H9 (cell line): Measurements from ENCODE around the gene GPM6B. TPM values are rescaled to one million over a fixed set of nuclear protein-coding genes. Genes with fewer than 3 reads are reported as not detected.

Source experiments
- DNase-seq: peaks from one replicate; pipeline ENCODE4 v3.0.0-alpha.2; 2017
- H2AFZ ChIP-seq: one replicate; pipeline ENCODE4 v1.6.1; 2013; ENCODE audit warnings: mild to moderate bottlenecking, low read length, control low read depth, moderate library complexity
- H2AK5ac ChIP-seq: 2 replicates; pipeline ENCODE4 v1.6.1; 2013; ENCODE audit warnings: low read length, control low read depth, mixed read lengths; ENCODE audit not compliant: insufficient read length
- H2BK120ac ChIP-seq: one replicate; pipeline ENCODE4 v1.6.1; 2013; ENCODE audit warnings: low read depth, mild to moderate bottlenecking, low read length, control low read depth, inconsistent platforms; ENCODE audit not compliant: poor library complexity, severe bottlenecking
- H2BK12ac ChIP-seq: 2 replicates; pipeline ENCODE4 v1.6.1; 2013; ENCODE audit warnings: low read length, control low read depth, mixed read lengths, low read depth; ENCODE audit not compliant: insufficient read length
- H2BK15ac ChIP-seq: 2 replicates; pipeline ENCODE4 v1.6.1; 2013; ENCODE audit warnings: low read depth, low read length, control low read depth
- H2BK20ac ChIP-seq: one replicate; pipeline ENCODE4 v1.6.1; 2013; ENCODE audit warnings: low read depth, mild to moderate bottlenecking, low read length, control low read depth, inconsistent platforms; ENCODE audit not compliant: poor library complexity, severe bottlenecking
- H2BK5ac ChIP-seq: 2 replicates; pipeline ENCODE4 v1.6.1; 2013; ENCODE audit warnings: low read length, control low read depth, mixed read lengths; ENCODE audit not compliant: insufficient read length
- H3K14ac ChIP-seq: 2 replicates; pipeline ENCODE4 v1.6.1; 2013; ENCODE audit warnings: low read length, control low read depth; ENCODE audit not compliant: insufficient read depth
- H3K18ac ChIP-seq: 2 replicates; pipeline ENCODE4 v1.6.1; 2013; ENCODE audit warnings: low read depth, mild to moderate bottlenecking, mixed read lengths, low read length, control low read depth; ENCODE audit not compliant: insufficient read length
- H3K23ac ChIP-seq: 2 replicates; pipeline ENCODE4 v1.6.1; 2013; ENCODE audit warnings: low read length, control low read depth, mixed read lengths, low read depth; ENCODE audit not compliant: insufficient read length
- H3K23me2 ChIP-seq: 2 replicates; pipeline ENCODE4 v1.6.1; 2013; ENCODE audit warnings: low read depth, mild to moderate bottlenecking, mixed read lengths, low read length, control low read depth; ENCODE audit not compliant: insufficient read length, poor library complexity, severe bottlenecking
- H3K27ac ChIP-seq: 2 replicates; pipeline ENCODE4 v1.5.1; 2013; ENCODE audit warnings: low read length, control low read depth, mixed read lengths, low read depth; ENCODE audit not compliant: insufficient read length
- H3K27me3 ChIP-seq: 2 replicates; pipeline ENCODE4 v1.6.1; 2013; ENCODE audit warnings: low read length, control low read depth, inconsistent platforms; ENCODE audit not compliant: insufficient read depth
- H3K4ac ChIP-seq: 2 replicates; pipeline ENCODE4 v1.6.1; 2013; ENCODE audit warnings: low read depth, mild to moderate bottlenecking, control low read depth, inconsistent platforms, low read length, moderate library complexity
- H3K4me1 ChIP-seq: 2 replicates; pipeline ENCODE4 v1.6.1; 2013; ENCODE audit warnings: low read length, control low read depth, inconsistent platforms; ENCODE audit not compliant: insufficient read depth
- H3K4me2 ChIP-seq: 2 replicates; pipeline ENCODE4 v1.6.1; 2013; ENCODE audit warnings: low read length, control low read depth, mixed read lengths; ENCODE audit not compliant: insufficient read length, insufficient read depth
- H3K56ac ChIP-seq: 2 replicates; pipeline ENCODE4 v1.6.1; 2013; ENCODE audit warnings: low read depth, mild to moderate bottlenecking, mixed read lengths, low read length, control low read depth; ENCODE audit not compliant: insufficient read length
- H3K79me1 ChIP-seq: 2 replicates; pipeline ENCODE4 v1.6.1; 2013; ENCODE audit warnings: low read depth, mild to moderate bottlenecking, moderate library complexity, low read length, control low read depth, inconsistent platforms; ENCODE audit not compliant: insufficient read depth, poor library complexity, severe bottlenecking
- H3K79me2 ChIP-seq: 2 replicates; pipeline ENCODE4 v1.6.1; 2013; ENCODE audit warnings: low read length, control low read depth, inconsistent platforms; ENCODE audit not compliant: insufficient read depth
- H3K9ac ChIP-seq: 2 replicates; pipeline ENCODE4 v1.6.1; 2013; ENCODE audit warnings: low read length, control low read depth, mixed read lengths; ENCODE audit not compliant: insufficient read length; ENCODE audit errors: extremely low read depth
- H3K9me3 ChIP-seq: one replicate; pipeline ENCODE4 v1.6.1; 2013; ENCODE audit warnings: low read depth, low read length, inconsistent platforms; ENCODE audit not compliant: control insufficient read depth
- H3T11ph ChIP-seq: one replicate; pipeline ENCODE4 v1.6.1; 2013; ENCODE audit warnings: mild to moderate bottlenecking, low read length, control low read depth, inconsistent platforms
- H4K20me1 ChIP-seq: one replicate; pipeline ENCODE4 v1.6.1; 2013; ENCODE audit not compliant: control insufficient read depth, insufficient read length, insufficient read depth
- H4K5ac ChIP-seq: 2 replicates; pipeline ENCODE4 v1.6.1; 2013; ENCODE audit warnings: low read depth, mild to moderate bottlenecking, mixed read lengths, low read length, control low read depth; ENCODE audit not compliant: insufficient read length
- H4K8ac ChIP-seq: replicated peaks from 2 replicates; pipeline ENCODE4 v1.6.1; 2013; ENCODE audit warnings: low read length, control low read depth, mixed read lengths, low read depth; ENCODE audit not compliant: insufficient read length
- H4K91ac ChIP-seq: 2 replicates; pipeline ENCODE4 v1.6.1; 2013; ENCODE audit warnings: low read depth, mild to moderate bottlenecking, moderate library complexity, mixed read lengths, low read length, control low read depth; ENCODE audit not compliant: insufficient read length
- H3K27ac Mint-ChIP-seq, 3 experiments: 2 replicates in 2 of 3; 3 replicates in 1 of 3; pipeline ENCODE4 v1.8.0; 2020 to 2021; ENCODE audit warnings: mixed read lengths in 3 of 3, mild to moderate bottlenecking in 1 of 3, moderate library complexity in 1 of 3
- H3K27me3 Mint-ChIP-seq: 2 replicates; pipeline ENCODE4 v1.8.0; 2021; ENCODE audit warnings: low read depth, mild to moderate bottlenecking, moderate library complexity, mixed read lengths
- H3K36me3 Mint-ChIP-seq, 3 experiments: 2 replicates in 2 of 3; 3 replicates in 1 of 3; pipeline ENCODE4 v1.8.0; 2020 to 2021; ENCODE audit warnings: low read depth in 3 of 3, mixed read lengths in 3 of 3; ENCODE audit not compliant: insufficient read depth in 1 of 3
- H3K4me1 Mint-ChIP-seq, 2 experiments: 2 replicates each; pipeline ENCODE4 v1.8.0; 2020; ENCODE audit warnings: mixed read lengths in 2 of 2
- H3K4me3 Mint-ChIP-seq, 2 experiments: 2 replicates in 1 of 2; 3 replicates in 1 of 2; pipeline ENCODE4 v1.8.0; 2020 to 2021; ENCODE audit warnings: mild to moderate bottlenecking in 2 of 2, mixed read lengths in 2 of 2, moderate library complexity in 1 of 2
- H3K9me3 Mint-ChIP-seq, 2 experiments: 2 replicates in 1 of 2; 3 replicates in 1 of 2; pipeline ENCODE4 v1.8.0; 2020; ENCODE audit warnings: mild to moderate bottlenecking in 2 of 2, mixed read lengths in 2 of 2, moderate library complexity in 1 of 2
- CTCF ChIP-seq: fragments of 200-600 bp; sonication (generic); conservative IDR thresholded peaks from 3 replicates; pipeline ENCODE4 v1.8.0; 2021; ENCODE audit warnings: antibody characterized with exemption, mild to moderate bottlenecking
- WGBS: extraction: QIAGEN DNeasy Blood & Tissue Kit; methylation state at CpG from one replicate; pipeline ENCODE4 v1.1.7; 2013; ENCODE audit warnings: missing lambda C conversion rate, low lambda C conversion rate, mixed read lengths; ENCODE audit not compliant: insufficient read length; ENCODE audit errors: extremely low coverage; 5-methylcytosine and 5-hydroxymethylcytosine counted together
- total RNA-seq: library from RNA; stranded (reverse); gene quantifications from 2 replicates; pipeline ENCODE4 v1.2.1, GENCODE V29; 2021

GPM6B gene
- total RNA-seq, 1 experiment from 2014 or later = 73.9 TPM

- no peak overlapping the region for H4K8ac ChIP-seq
- H3K14ac ChIP-seq = no peak overlapping the region
- no peak for TF ChIP-seq CTCF
- H3K4ac ChIP-seq = no peak overlapping the region
- H3K18ac ChIP-seq = no peak overlapping the region
- no peak overlapping the region for H4K91ac ChIP-seq
- H2BK15ac ChIP-seq = no peak overlapping the region
- Mint-ChIP-seq H3K9me3 (peaks cover 9 to 38% of the 10 kb centered on the region in 2 experiments), H3K4me3 (no peak overlapping the region), H3K27me3 (no peaks in the 10 kb centered on the region; the same call in 1 of the 2 replicates), H3K27ac (peak overlapping the region in 2 of 3 experiments; percentile 35 to 63; a peak in 4 of 7 replicates), H3K36me3 (peaks cover 0 to 58% (median 29%) of the 10 kb centered on the region in 3 experiments; a peak in 5 of 7 replicates), H3K4me1 (peaks cover 3 to 14% of the 10 kb centered on the region in 2 experiments; a peak in 2 of 4 replicates)
- no peaks in the 10 kb centered on the region for H4K20me1 ChIP-seq
- H2BK12ac ChIP-seq = no peak overlapping the region
- H3K9ac ChIP-seq = peak overlapping the region; percentile 23
- H3K27me3 ChIP-seq = no peaks in the 10 kb centered on the region
- no peaks in the 10 kb centered on the region for H3K4me1 ChIP-seq
- no peaks in the 10 kb centered on the region for H3K79me2 ChIP-seq
- H3K9me3 ChIP-seq = no peaks in the 10 kb centered on the region
- no peak overlapping the region for H3K56ac ChIP-seq
- H3K4me2 ChIP-seq = no peak overlapping the region
- no peak overlapping the region for H4K5ac ChIP-seq
- H3K23ac ChIP-seq = no peak overlapping the region
- H2BK120ac ChIP-seq = no peak overlapping the region
- no peak overlapping the region for H3T11ph ChIP-seq
- H3K27ac ChIP-seq = no peak overlapping the region
- H3K79me1 ChIP-seq = no peaks in the 10 kb centered on the region
- H3K23me2 ChIP-seq = no peaks in the 10 kb centered on the region
- no peak overlapping the region for H2BK5ac ChIP-seq
- no peak overlapping the region for H2BK20ac ChIP-seq
- no peak overlapping the region for H2AFZ ChIP-seq
- WGBS = no CpG with 5 or more reads among the region's 13 CpGs
- H2AK5ac ChIP-seq = no peak overlapping the region
- DNase-seq = no peak
These were observed 74.3 kb downstream of the GPM6B start for GRCh38 chrX:13742397-13743176.
